MM.1S (cell line): ENCODE data around the gene ZNF804B.

Source experiments
- DNase-seq: peaks from one replicate; pipeline ENCODE4 v3.0.0-alpha.2; 2015
- H2AFZ ChIP-seq: fragments of 300-600 bp; sonication (generic); 2 replicates; pipeline ENCODE4 v1.6.0; 2016; ENCODE audit warnings: antibody characterized with exemption, low read length
- H3F3A ChIP-seq: fragments of 300-600 bp; sonication (generic); 2 replicates; pipeline ENCODE4 v1.6.1; 2016; ENCODE audit warnings: mild to moderate bottlenecking, antibody characterized with exemption, low read length, moderate library complexity, mixed read lengths; ENCODE audit not compliant: insufficient read depth
- H3K27ac ChIP-seq: fragments of 300-600 bp; sonication (generic); 2 replicates; pipeline ENCODE4 v1.5.1; 2016; ENCODE audit warnings: mild to moderate bottlenecking, low read length
- H3K27me3 ChIP-seq: fragments of 300-600 bp; sonication (generic); replicated peaks from 2 replicates; pipeline ENCODE4 v1.6.0; 2016; ENCODE audit warnings: low read length; ENCODE audit not compliant: insufficient read depth
- H3K36me3 ChIP-seq: fragments of 300-600 bp; sonication (generic); replicated peaks from 2 replicates; pipeline ENCODE4 v1.6.1; 2016; ENCODE audit warnings: mild to moderate bottlenecking, low read length, mixed read lengths; ENCODE audit not compliant: insufficient read depth
- H3K4me1 ChIP-seq: fragments of 300-600 bp; sonication (generic); 2 replicates; pipeline ENCODE4 v1.6.1; 2016; ENCODE audit warnings: low read length, mixed read lengths
- H3K4me2 ChIP-seq: fragments of 300-600 bp; sonication (generic); 2 replicates; pipeline ENCODE4 v1.6.0; 2016; ENCODE audit warnings: low read depth, low read length
- H3K4me3 ChIP-seq: fragments of 300-600 bp; sonication (generic); 2 replicates; pipeline ENCODE4 v1.5.1; 2016; ENCODE audit warnings: low read length, mixed read lengths
- H3K79me2 ChIP-seq: fragments of 300-600 bp; sonication (generic); 2 replicates; pipeline ENCODE4 v1.6.1; 2016; ENCODE audit warnings: mixed run types, low read length, mixed read lengths
- H3K9ac ChIP-seq: fragments of 300-600 bp; sonication (generic); 2 replicates; pipeline ENCODE4 v1.6.1; 2016; ENCODE audit warnings: low read length, mixed read lengths
- H3K9me2 ChIP-seq: fragments of 300-600 bp; sonication (generic); replicated peaks from 2 replicates; pipeline ENCODE4 v1.6.1; 2016; ENCODE audit warnings: mild to moderate bottlenecking, low read length, mixed read lengths; ENCODE audit not compliant: insufficient read depth
- H3K9me3 ChIP-seq: fragments of 300-600 bp; sonication (generic); replicated peaks from 2 replicates; pipeline ENCODE4 v1.6.1; 2016; ENCODE audit warnings: mild to moderate bottlenecking, low read length, mixed read lengths; ENCODE audit not compliant: insufficient read depth
- H4K20me1 ChIP-seq: fragments of 300-600 bp; sonication (generic); 2 replicates; pipeline ENCODE4 v1.6.1; 2016; ENCODE audit warnings: mild to moderate bottlenecking, low read length, moderate library complexity, mixed read lengths; ENCODE audit not compliant: insufficient read depth
- EZH2 ChIP-seq: fragments of 300-600 bp; sonication (generic); optimal IDR thresholded peaks from 2 replicates; pipeline ENCODE3; 2017; ENCODE audit warnings: low read depth, mild to moderate bottlenecking, antibody characterized with exemption, low read length, mixed read lengths
- EZH2phosphoT487 ChIP-seq: fragments of 300-600 bp; sonication (generic); IDR thresholded peaks from 2 replicates; pipeline ENCODE4 v1.6.1; 2018; ENCODE audit warnings: antibody characterized with exemption, low read length
- TF ChIP-seq, protein P1 (sequence below): fragments of 300-600 bp; sonication (generic); IDR thresholded peaks from 2 replicates; pipeline ENCODE4 v1.5.1; 2016; ENCODE audit warnings: antibody characterized with exemption, low read length, mixed read lengths

ZNF804B gene

DNA sequence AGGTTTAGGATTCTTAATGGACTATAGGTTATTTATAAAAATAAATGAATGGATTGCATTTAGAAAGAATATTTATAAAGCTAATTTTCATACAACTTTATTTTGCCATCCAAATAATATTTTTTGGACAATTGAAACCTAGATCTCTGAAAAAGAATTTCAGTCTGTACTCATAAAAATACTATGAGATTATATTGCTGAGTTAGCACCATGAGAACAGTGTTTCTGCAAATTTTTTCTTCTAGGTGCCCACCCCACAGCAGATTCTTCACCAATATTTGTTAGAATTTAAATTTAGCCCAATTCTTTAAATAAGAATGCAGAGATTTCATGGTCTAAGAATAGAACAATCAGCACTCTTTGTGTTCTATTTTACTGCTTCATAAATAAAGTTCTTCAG lies 121.6 kb downstream of the ZNF804B start:
- Histone ChIP-seq H3K27me3 (no peaks in the 10 kb centered on the region), H3K79me2 (no peaks in the 10 kb centered on the region), H2AFZ (no peak overlapping the region), H3F3A (no peaks in the 10 kb centered on the region), H3K9me3 (no peaks in the 10 kb centered on the region), H3K4me1 (no peaks in the 10 kb centered on the region), H3K4me3 (no peak overlapping the region), H3K4me2 (no peak overlapping the region), H4K20me1 (no peaks in the 10 kb centered on the region), H3K9me2 (no peaks in the 10 kb centered on the region), H3K9ac (no peak overlapping the region), H3K36me3 (no peaks in the 10 kb centered on the region), H3K27ac (no peak overlapping the region)
- DNase-seq: no peak
- TF ChIP-seq, protein P1, sequence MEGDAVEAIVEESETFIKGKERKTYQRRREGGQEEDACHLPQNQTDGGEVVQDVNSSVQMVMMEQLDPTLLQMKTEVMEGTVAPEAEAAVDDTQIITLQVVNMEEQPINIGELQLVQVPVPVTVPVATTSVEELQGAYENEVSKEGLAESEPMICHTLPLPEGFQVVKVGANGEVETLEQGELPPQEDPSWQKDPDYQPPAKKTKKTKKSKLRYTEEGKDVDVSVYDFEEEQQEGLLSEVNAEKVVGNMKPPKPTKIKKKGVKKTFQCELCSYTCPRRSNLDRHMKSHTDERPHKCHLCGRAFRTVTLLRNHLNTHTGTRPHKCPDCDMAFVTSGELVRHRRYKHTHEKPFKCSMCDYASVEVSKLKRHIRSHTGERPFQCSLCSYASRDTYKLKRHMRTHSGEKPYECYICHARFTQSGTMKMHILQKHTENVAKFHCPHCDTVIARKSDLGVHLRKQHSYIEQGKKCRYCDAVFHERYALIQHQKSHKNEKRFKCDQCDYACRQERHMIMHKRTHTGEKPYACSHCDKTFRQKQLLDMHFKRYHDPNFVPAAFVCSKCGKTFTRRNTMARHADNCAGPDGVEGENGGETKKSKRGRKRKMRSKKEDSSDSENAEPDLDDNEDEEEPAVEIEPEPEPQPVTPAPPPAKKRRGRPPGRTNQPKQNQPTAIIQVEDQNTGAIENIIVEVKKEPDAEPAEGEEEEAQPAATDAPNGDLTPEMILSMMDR: no peak
- TF ChIP-seq EZH2 (no peak), EZH2phosphoT487 (no peak)

DNA sequence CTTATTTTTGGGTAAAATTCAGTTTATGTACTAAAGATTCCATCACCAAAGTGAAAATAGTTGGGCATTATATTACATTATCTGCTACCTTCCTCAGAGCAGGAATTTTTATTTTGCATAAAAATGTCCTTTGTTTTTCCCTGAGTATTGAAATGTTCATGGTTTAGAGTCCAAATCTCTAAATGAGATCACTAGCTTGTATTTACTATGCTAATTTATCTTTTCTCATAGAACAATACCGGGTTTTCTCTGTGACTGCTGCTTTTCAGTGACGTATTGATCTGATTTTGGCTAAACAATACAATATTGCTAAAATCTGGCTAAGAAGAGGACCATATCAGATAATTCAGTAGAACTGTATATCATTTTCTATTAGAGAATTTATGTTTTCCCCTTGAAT lies 125.6 kb downstream of the ZNF804B start:
- H3K4me3 ChIP-seq: no peak overlapping the region
- H3K9me2 ChIP-seq: no peaks in the 10 kb centered on the region
- H3K27me3 ChIP-seq: no peaks in the 10 kb centered on the region
- H3K9ac ChIP-seq: no peak overlapping the region
- H3K36me3 ChIP-seq: no peaks in the 10 kb centered on the region
- no peaks in the 10 kb centered on the region for H3F3A ChIP-seq
- no peak for DNase-seq
- no peaks in the 10 kb centered on the region for H3K9me3 ChIP-seq
- H4K20me1 ChIP-seq: no peaks in the 10 kb centered on the region
- no peaks in the 10 kb centered on the region for H3K4me1 ChIP-seq
- TF ChIP-seq, protein P1: no peak
- TF ChIP-seq EZH2 (no peak), EZH2phosphoT487 (no peak)
- no peak overlapping the region for H2AFZ ChIP-seq
- no peaks in the 10 kb centered on the region for H3K79me2 ChIP-seq
- no peak overlapping the region for H3K27ac ChIP-seq
- no peak overlapping the region for H3K4me2 ChIP-seq

DNA sequence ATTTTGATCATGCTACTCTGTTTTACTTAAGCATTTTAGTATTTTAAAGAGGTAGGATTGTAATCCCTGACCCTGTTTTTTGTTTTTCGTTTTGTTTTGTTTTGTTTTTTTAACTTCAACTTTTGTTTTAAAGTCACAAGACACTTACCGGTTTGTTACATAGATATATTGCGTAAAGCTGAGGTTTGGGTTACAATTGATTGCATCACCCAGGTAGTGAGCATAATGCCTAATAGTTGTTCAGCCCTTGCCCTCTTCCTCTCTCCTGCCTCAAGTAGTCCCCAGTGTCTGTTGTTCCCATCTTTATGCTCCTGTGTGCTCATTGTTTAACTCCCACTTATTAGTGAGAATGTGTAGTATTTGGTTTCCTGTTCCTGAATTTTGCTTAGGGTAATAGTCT lies 129.2 kb downstream of the ZNF804B start:
- H3F3A ChIP-seq: no peaks in the 10 kb centered on the region
- H3K9me3 ChIP-seq: no peaks in the 10 kb centered on the region
- H3K4me3 ChIP-seq: no peak overlapping the region
- no peak overlapping the region for H3K27ac ChIP-seq
- no peaks in the 10 kb centered on the region for H3K4me1 ChIP-seq
- no peaks in the 10 kb centered on the region for H3K27me3 ChIP-seq
- H2AFZ ChIP-seq: no peak overlapping the region
- no peaks in the 10 kb centered on the region for H3K9me2 ChIP-seq
- H3K4me2 ChIP-seq: no peak overlapping the region
- no peak for DNase-seq
- no peak overlapping the region for H3K9ac ChIP-seq
- no peaks in the 10 kb centered on the region for H3K79me2 ChIP-seq
- H3K36me3 ChIP-seq: no peaks in the 10 kb centered on the region
- TF ChIP-seq EZH2phosphoT487 (no peak), EZH2 (no peak)
- TF ChIP-seq, protein P1: no peak
- no peaks in the 10 kb centered on the region for H4K20me1 ChIP-seq

DNA sequence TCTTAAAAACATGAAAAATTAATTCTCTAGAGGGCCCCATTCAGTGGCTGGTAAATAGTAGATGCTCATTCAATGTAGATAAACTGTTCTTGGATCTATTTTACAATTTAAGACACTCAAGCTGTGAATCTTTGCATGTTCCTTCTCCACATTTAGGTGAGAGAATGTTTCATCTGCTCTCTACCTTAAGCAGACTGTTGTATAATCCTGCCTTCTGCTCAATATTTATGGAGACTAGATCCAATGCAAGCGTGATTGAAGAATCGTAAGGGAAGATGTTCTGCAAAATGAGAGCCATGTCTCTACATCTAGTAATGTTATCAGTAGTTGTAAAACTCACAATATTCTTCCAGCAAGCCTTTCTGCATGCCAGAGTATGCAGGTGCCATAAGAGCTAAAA lies 151.0 kb downstream of the ZNF804B start:
- Histone ChIP-seq H3K9me3 (no peaks in the 10 kb centered on the region), H3F3A (no peaks in the 10 kb centered on the region), H3K79me2 (no peaks in the 10 kb centered on the region), H3K4me3 (no peak overlapping the region), H3K27ac (no peak overlapping the region), H3K4me2 (no peak overlapping the region), H3K4me1 (no peaks in the 10 kb centered on the region), H3K27me3 (no peaks in the 10 kb centered on the region), H2AFZ (no peak overlapping the region), H4K20me1 (no peaks in the 10 kb centered on the region), H3K9me2 (no peaks in the 10 kb centered on the region), H3K9ac (no peak overlapping the region), H3K36me3 (no peaks in the 10 kb centered on the region)
- no peak for DNase-seq
- TF ChIP-seq EZH2 (no peak), EZH2phosphoT487 (no peak)
- TF ChIP-seq, protein P1: no peak
